Right hindlimb (tissue), 1 donor: ENCODE data around the gene PRICKLE4.

ENCODE experiments used
- DNase-seq: peaks from one replicate; pipeline ENCODE4 v3.0.0-alpha.2; 2018

The PRICKLE4 gene

DNA sequence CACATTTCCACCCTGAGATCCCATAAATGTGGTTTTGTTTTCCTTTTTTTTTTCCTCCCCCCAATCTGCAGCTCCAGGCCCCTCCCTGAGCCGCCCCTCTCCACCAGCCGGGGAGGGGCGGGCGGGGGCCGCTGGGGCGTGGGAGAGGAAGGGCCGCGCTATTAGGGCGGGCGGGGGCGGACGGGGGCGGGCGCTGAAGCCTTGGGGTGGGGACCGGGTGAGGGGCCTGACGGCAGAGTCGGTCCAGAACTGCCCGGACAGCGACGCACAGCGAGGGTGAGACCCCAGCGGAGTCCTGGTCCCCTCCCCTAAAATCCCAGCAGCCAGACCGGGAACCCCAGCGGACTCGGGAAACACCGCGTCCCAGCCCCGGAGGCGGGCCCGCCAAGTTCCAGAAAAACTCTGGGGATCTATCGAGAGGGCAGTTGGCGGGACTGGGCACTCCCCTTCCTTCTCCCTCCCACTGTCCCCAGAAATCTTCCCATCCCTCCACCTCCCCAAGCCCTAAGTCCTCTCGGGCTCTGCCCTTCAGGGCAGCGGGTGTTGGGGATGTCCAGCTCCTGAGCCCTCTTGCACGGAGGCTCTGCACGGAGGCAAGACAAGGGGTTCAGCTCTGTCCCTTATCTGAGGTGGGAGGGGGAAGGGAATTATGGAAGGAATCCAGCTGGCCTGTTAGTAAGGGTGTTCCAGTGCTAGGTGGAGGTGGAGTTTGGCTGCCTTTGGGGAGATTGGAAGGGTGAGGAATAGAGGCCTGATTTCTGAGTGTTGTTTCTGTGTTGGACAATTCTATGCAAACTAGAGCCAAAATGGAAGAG is at the start of gene PRICKLE4:
PRICKLE4 (plus strand) TSS at position 232 of the 815 bp plus-strand sequence. CDS start 2,692 bp downstream, outside the sequence.
- DNase-seq = peak; percentile 58

DNA sequence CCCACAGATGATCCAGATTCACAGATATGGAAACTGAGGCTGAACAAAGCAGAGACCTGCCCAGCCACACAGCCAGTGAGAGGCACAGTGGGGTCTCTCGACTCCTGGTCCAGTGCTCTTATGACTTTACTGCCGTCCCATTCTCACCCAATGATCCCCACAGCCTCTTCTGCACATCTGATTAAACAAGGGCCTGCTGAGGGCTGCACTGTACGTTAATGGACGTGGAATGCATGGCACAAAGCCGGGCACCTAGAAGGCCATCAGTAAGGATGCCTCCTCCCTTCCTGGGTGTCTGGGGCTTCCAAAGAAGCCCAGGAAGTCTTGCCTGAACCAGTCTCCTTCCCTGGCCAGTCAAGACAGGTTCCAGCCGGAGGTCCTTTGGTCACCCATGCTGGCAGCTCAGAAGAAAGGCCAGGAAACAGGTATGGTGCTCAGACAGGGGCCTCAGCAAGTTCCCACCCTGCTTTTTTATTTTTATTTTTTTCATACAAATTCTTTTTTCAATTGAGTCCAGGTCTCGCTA is 49.0 kb upstream of the PRICKLE4 start:
- no peak for DNase-seq

DNA sequence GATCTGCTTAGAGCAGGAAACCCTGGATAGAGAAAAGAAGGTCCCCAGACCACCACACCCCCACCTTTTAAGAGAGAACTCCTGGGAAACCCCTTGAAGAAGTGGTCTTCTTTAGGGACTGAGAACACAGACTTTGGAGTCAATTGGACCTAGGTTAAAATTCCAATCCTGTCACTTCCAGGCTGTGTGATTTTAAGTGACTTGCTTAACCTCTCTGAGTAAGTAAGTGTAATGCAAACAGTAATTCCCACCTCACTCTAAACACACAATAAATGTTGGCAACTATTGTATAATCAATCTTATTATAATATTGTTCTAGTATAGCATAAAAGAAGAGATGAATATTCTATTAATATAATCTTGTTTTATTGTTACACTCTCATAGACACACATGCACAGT is 48.4 kb upstream of the PRICKLE4 start:
- DNase-seq = no peak

- DNase-seq = no peak
These were observed 47.8 kb upstream of the PRICKLE4 start for GRCh38 chr6:41732591-41733359.

- no peak for DNase-seq
These were observed 47.2 kb upstream of the PRICKLE4 start for GRCh38 chr6:41733360-41733706.

GRCh38 chr6:41733707-41734665 is 46.6 kb upstream of the PRICKLE4 start:
- peak; percentile 88 for DNase-seq

GRCh38 chr6:41734666-41735426 is 45.7 kb upstream of the PRICKLE4 start:
- peak; percentile 92 for DNase-seq

- peak; percentile 96 for DNase-seq
These were observed 45.0 kb upstream of the PRICKLE4 start, which contains the start of gene TFEB for GRCh38 chr6:41735427-41736185. Gene TFEB (minus strand): TSS chr6:41735608. CDS start chr6:41691213, 44,395 bp downstream.

DNA sequence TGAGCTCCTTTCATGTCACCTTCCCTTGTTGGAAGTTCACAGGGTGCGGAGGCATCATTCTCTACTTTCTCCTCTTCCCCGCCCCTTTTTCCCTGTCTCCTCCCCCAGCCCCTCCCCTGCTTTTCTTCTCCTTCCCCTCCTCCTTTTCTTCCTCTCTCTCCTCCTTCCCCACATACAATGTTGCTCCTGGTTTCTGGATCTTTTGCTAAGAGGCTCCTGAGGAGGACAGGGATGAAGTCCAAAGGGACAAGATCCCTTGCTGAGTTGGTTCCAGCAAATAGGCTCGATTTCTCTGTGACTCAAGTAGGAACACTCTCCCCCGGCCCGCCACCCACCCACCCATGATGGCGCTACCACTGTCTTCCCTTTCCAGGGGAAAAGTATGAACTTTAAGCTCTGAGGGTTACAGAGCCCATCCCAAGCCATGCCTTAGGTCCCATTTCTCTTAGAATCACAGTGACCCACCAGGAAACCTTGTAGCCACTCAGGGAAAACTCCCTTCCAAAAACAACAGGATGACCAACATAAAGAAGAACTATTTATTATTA is 44.3 kb upstream of the PRICKLE4 start:
- DNase-seq = no peak

DNA sequence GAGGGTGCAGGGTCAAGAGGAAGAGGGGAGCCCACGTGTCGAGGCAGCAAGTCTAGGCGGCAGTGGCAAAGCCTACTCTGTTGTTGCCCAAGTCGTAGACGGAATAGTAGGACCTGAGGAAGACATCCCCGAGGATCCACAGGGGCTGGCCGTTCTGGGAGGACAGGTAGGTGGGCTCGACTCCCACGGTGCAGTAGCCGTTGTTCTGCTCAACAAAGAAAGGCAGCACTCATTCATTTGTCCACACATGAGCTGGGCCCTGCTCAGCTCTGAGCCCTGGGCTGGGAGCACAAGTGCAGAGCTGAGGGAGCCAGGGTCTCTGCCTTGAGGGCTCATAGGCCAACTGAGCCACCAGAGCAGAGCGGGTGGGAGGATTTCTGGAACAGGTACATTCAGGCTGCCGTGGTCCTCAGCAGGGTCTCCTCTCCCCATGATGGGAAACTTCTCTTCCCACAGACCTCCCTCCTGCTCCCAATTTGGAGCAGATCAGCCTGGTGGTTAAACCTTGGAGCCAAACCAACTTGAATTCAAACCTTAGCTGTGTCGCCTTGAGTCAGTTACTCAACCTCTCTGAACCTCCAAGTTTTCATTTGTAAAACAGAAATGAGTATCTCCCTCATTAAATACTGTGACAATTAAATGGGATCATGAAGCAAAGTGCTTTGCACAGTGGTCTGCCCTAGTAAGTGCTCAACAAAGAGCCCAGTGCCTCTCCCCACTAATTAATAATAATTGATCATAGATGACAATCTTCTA is 43.6 kb upstream of the PRICKLE4 start:
- DNase-seq = no peak

DNA sequence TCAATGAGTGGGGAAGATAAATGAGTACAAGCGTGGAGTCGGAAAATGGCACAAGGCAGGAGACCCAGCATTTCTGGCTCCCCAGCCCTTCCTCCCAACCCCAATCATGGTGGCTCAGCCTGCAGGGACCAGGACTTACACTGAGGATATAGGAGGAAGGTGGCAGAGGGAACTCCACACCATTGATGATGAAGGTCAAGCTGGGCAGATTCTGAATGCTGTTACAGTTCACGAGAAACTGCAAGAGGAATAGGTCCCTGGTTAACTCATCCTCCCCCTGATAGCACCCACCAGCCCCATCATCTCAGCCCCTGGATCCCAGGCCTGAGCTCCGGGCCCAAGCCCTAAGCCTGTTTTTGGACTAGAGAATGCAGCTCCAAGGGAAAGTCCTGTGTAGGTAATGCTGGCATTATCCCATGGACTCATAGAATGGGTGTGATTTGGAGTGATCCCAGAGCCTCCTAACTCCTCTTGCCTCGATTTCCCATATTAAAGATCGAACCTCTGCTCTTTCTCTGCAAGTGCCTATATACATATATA is 42.9 kb upstream of the PRICKLE4 start:
- no peak for DNase-seq

GRCh38 chr6:41739041-41739440 is 41.5 kb upstream of the PRICKLE4 start:
- DNase-seq = no peak

DNA sequence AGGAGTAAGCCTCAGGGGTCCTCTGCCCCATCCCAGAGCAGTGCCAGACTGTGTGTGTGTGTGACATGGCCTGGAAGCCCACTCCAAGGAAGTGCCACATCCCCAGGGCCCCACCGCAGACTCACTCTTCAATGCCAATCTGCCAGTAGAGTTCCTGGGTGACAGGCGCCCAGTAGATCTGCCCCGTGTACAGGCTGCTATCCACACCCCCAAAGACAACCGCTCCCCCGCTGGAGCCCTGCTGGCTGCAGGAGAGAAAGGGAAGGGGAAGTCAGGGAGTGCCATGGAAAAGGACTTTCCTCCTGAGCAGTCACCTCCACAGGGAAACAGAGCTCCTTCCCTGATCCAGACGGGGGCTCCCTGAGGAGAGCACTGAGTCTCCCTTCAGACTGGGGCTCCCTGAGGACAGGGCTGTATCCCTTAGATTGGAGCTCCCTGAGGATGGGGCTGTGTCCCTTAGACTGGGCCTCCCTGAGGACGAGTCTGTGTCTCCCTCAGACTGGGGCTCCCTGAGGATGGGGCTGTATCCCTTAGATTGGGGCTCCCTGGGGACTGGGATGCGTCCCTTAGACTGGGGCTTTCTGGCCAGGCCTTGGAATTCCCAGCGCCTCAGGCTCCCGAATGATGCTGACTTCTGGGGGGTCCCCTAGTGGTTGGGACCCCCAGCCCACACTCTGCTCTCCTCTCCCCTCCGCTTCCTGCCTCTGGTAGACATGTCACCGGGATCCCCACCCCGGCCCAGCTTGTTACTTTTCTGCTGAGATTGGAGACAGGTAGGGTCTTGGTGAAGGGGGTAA is 40.0 kb upstream of the PRICKLE4 start:
- no peak for DNase-seq

DNA sequence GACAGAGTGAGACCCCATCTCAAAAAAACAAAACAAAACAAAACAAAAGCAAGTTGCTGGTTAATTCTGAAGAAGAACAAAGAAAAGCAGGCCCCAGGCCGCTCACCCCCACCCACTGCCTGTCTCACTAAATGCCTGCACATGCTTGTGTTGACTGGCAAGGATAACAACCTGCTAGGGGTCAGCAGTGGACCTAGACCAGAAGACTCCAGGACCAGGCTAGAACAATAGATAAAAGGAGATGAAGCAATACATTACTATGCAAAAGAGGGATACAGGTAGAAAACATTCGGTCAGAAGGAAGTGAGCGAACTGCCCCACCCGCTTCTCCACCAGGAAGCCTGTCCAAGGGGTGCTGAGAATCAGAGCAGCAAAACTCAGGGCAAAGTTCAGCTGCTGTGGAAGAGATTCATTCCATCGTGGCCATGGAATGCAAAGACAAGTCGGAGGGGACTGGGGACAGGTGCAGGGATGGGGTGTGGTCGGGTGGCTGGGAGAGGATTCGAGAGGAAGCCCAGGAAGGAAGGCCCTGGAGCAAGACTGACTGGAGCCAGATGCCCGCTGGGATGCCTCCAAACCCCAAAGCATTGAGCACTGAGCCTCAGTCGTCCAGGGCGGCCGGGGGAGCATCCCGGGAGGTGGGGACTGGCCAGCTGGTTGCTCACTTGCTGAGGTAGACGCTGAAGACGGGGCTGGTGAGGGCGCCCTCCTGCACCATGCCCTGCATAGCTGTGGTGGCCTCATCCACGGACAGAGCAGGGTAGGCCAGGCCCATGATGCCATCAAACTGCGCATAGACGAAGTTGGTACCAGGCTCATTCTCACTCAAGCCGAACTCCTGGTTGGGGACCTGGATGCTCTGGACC is 38.7 kb upstream of the PRICKLE4 start:
- DNase-seq = no peak

GRCh38 chr6:41743406-41744235 is 37.0 kb upstream of the PRICKLE4 start:
- no peak for DNase-seq

- DNase-seq = no peak
These were observed 36.3 kb upstream of the PRICKLE4 start for GRCh38 chr6:41744236-41744787.
